Measurements from ENCODE around the gene ARHGAP35.

The ARHGAP35 gene

DNA sequence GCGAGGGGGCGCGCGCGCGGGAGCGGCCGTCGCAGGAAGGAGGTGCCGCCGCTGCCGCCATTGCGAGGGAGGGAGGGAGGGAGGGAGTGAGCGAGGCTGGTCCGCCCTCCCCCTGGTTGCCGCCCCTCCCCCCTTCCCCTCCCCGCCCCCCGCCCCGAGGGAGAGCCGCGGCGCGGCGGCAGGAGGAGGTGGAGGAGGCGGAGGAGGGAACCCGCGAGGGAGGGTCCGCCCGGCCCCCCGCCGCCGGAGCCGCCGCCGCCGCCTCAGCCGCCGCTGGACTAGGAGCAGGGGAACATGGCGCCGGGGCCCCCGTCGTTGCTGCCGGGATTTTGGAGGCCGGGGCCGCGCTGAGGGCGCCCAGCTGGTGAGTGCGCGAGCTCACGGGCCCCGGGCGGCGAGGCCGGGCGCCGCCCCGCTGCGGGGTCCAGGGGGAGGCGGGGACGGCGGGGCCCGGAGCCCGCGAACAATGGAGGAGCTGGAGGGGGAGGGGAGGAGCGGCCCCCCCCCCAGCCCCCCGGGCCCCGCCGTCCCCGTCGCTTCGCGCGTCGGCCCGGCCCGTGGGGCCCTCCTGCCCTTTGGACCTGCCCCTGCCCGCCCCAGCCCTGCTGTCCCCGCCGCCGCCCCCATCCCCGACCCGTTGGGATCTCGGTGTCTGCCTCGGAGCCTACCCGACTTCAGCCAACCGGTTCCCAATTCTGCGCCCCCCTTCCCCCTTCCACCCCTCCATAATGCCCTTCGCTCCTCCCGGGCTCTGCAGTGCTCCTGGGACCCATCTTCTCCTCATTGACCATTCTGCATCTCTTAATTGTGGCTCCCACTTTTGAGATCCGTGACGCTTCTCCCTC is at the start of gene ARHGAP35:
Gene ARHGAP35 (plus strand): TSS at position 152 of the 845 bp plus-strand sequence. CDS start 57,679 bp downstream, outside the sequence.
- TF ChIP-seq, protein P1, sequence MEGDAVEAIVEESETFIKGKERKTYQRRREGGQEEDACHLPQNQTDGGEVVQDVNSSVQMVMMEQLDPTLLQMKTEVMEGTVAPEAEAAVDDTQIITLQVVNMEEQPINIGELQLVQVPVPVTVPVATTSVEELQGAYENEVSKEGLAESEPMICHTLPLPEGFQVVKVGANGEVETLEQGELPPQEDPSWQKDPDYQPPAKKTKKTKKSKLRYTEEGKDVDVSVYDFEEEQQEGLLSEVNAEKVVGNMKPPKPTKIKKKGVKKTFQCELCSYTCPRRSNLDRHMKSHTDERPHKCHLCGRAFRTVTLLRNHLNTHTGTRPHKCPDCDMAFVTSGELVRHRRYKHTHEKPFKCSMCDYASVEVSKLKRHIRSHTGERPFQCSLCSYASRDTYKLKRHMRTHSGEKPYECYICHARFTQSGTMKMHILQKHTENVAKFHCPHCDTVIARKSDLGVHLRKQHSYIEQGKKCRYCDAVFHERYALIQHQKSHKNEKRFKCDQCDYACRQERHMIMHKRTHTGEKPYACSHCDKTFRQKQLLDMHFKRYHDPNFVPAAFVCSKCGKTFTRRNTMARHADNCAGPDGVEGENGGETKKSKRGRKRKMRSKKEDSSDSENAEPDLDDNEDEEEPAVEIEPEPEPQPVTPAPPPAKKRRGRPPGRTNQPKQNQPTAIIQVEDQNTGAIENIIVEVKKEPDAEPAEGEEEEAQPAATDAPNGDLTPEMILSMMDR (IDR thresholded peaks at IDR 0.05; ENCODE audit: control insufficient read depth, extremely low read depth, insufficient read depth), result no peak
- H3K4me3 ChIP-seq (ENCODE audit: low read depth, low read length), result peak within 1 kb of the TSS; percentile 55
- no peak for DNase-seq (ENCODE audit: low read depth)

DNA sequence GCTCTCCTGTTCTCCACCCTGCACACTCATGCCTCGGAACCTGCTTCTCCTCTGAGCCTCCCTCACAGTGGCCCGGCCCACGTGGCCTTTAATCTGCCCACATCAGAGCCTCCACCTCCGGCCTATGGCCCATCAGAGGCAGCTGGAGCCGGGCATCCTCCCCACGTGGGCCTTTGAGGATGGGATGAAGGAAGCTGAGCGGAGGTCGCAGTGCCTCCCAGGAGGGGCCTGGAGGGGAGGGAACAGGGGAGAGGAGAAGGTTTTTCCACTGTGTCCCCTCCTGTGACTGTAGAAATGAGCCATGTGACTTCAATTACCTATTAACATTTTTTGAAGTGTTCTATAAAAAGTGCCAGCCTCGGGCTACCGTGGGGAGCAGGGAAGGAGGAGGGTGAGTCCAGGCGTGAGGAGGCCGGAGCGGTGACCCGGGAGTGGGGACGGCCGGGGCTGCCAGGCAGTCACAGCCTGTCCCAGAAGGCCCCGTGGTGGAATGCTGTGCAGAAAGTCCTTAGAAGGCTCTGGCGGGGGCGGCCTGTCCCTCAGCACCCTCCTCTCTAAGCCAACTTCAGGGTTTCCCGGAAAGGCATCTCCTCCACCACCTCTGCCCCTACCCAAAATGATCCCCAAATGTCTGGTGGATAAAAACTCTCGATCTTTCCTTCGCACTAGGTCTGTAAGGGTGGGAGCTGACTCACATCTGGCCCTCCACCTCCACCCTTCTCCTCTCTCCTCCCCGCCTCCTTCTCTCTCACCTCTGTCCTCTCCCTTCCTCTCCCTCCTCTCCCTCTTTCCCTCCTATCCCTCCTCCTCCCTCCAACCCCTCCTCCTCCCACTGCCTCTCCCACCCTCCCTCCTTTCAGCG is 47.6 kb upstream of the ARHGAP35 start:
- TF ChIP-seq, protein P1 (IDR thresholded peaks at IDR 0.05; ENCODE audit: control insufficient read depth, extremely low read depth, insufficient read depth), result no peak
- no peak overlapping the region for H3K4me3 ChIP-seq (ENCODE audit: low read depth, low read length)
- DNase-seq (ENCODE audit: low read depth), result no peak

DNA sequence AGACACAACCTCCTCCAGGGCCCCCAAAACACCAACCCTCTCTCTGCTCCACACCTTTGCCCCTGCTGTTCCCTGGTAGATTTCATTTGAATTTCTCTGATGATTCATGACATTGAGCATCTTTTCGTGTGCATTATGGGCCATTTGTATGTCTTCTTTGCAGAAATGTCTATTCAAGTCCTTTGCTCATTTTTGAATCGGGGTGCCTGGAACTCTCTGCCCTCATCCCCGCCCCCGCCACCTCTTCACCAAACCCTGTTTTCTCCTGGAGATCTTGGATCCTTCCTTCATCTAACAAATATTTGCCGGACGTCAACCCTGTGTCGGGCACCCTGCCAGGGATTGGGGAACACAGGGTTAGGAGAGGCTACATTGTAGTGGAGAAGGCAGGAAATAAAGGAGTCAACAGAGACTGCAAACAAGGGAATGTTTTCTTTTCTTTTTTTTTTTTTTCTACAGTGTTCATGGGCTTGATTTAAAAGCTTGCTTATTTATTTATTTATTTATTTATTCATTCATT is 46.9 kb upstream of the ARHGAP35 start:
- TF ChIP-seq, protein P1 (IDR thresholded peaks at IDR 0.05; ENCODE audit: control insufficient read depth, extremely low read depth, insufficient read depth), result no peak
- no peak overlapping the region for H3K4me3 ChIP-seq (ENCODE audit: low read depth, low read length)
- DNase-seq (ENCODE audit: low read depth), result peak; percentile 83

DNA sequence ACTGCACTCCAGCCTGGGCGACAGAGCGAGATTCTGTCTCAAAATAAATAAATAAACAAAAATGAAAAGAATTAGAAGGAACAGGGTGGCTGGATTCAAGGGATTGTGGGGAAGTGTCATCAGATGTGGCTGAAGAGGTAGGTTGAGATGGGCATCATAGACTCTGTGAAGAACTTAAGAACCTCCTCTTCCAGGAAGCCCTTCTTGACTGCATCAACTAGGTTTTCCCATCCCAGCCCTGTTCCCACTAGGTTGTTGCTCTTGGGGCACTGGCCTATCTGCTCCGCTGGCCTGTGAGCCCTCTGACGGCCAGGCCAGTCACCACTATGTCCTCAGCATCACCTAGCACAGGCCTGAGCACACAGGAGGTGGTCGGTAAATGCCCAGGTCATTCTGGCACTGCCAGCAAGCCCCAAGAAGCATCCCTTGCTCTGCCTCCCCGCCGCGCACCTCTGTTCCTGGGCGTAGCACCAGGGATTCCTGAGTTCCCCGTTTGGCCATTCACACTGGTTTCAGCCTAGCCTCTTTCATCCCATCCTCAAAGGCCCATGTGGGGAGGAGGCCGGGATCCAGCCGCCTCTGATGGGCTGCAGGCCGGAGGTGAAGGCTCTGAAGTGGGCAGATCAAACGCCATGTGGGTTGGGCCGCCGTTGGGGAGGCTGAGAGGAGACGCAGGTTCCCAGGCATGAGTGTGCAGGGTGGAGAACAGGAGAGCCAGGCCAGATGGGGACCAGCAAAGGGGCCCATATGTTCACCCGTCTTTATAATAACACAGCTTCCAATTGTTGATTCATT is 44.8 kb upstream of the ARHGAP35 start:
- no peak for DNase-seq (ENCODE audit: low read depth)
- TF ChIP-seq, protein P1 (IDR thresholded peaks at IDR 0.05; ENCODE audit: control insufficient read depth, extremely low read depth, insufficient read depth), result no peak
- H3K4me3 ChIP-seq (ENCODE audit: low read depth, low read length), result no peak overlapping the region

DNA sequence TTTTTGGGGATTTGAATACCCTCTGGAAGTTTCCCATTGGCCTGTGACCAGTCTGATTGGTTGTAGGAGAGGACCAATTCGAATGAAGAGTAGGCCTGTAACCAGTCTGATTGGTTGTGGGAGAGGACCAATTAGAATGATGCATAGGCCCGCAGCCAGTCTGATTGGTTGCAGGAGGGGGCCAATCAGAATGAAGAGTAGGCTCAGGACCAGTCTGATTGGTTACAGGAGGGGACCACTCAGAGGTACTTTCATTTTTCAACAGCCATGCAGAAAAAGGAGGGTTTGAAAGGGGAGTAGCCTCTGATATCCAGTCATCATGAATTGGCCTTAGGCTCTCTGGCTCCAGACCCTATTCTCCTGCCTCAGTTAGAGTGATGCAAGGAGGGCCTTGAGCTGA is 42.0 kb upstream of the ARHGAP35 start:
- H3K4me3 ChIP-seq (ENCODE audit: low read depth, low read length), result no peak overlapping the region
- TF ChIP-seq, protein P1 (IDR thresholded peaks at IDR 0.05; ENCODE audit: control insufficient read depth, extremely low read depth, insufficient read depth), result no peak
- DNase-seq (ENCODE audit: low read depth), result no peak

Data from LNCaP clone FGC (cell line).